Stimulated activated CD8-positive, alpha-beta memory T cell treated with anti-CD3 and anti-CD28 coated beads, Interleukin-12 subunit alpha, Interleukin-12 subunit beta, amount 100 ng/mL, for 4 hours (primary cell): ENCODE measurements around the gene SNX9.
A peak's percentile ranks its signal among the peaks of the same experiment; 100 is the strongest.

ENCODE experiments used
- DNase-seq: peaks from one replicate; pipeline ENCODE4 v3.0.0-alpha.2; 2020; ENCODE audit warnings: low read depth

Gene SNX9

GRCh38 chr6:157980288-157981131 is 157.5 kb downstream of the SNX9 start:
- DNase-seq: no peak

GRCh38 chr6:157981132-157981394 is 158.0 kb downstream of the SNX9 start:
- no peak for DNase-seq

- peak; percentile 77 for DNase-seq
Measured at GRCh38 chr6:157981395-157982101, 158.5 kb downstream of the SNX9 start, which contains the start of gene SYNJ2. Gene SYNJ2 (plus strand): TSS chr6:157981863. CDS start chr6:157981962, 99 bp downstream.

GRCh38 chr6:157982102-157982562 is 159.1 kb downstream of the SNX9 start:
- no peak for DNase-seq

GRCh38 chr6:157982563-157983405 is 159.7 kb downstream of the SNX9 start:
- no peak for DNase-seq

GRCh38 chr6:157983406-157984119 is 160.5 kb downstream of the SNX9 start:
- no peak for DNase-seq

- DNase-seq: no peak
Measured at GRCh38 chr6:157984128-157984527, 161.1 kb downstream of the SNX9 start.

GRCh38 chr6:157984686-157985225 is 161.7 kb downstream of the SNX9 start:
- DNase-seq: no peak

GRCh38 chr6:157985378-157986155 is 162.5 kb downstream of the SNX9 start:
- no peak for DNase-seq

- DNase-seq: no peak
Measured at GRCh38 chr6:157987788-157988699, 165.0 kb downstream of the SNX9 start.

GRCh38 chr6:157988700-157989063 is 165.6 kb downstream of the SNX9 start:
- no peak for DNase-seq

GRCh38 chr6:157989541-157990289 is 166.7 kb downstream of the SNX9 start:
- DNase-seq: no peak

GRCh38 chr6:157990321-157991066 is 167.4 kb downstream of the SNX9 start:
- DNase-seq: peak; percentile 13

- no peak for DNase-seq
Measured at GRCh38 chr6:157991067-157991432, 168.0 kb downstream of the SNX9 start.

- DNase-seq: no peak
Measured at GRCh38 chr6:157993076-157993475, 170.0 kb downstream of the SNX9 start.

- no peak for DNase-seq
Measured at GRCh38 chr6:157994125-157994795, 171.2 kb downstream of the SNX9 start.
